Right atrium auricular region (tissue), 2 donors: Measurements from ENCODE around the gene RASGRP2. TPM values are rescaled to one million over a fixed set of nuclear protein-coding genes. Genes with fewer than 3 reads are reported as not detected.

Experiments
- DNase-seq: peaks from one replicate; pipeline ENCODE4 v3.0.0-alpha.2; 2019; ENCODE audit warnings: low spot score
- H3K27ac ChIP-seq, 2 donors: fragments of 200-600 bp; sonication (generic); 1 replicate in 1 of 2; 2 replicates in 1 of 2; pipeline ENCODE4 v1.5.1; 2016 to 2019
- H3K27me3 ChIP-seq, 2 donors: fragments of 200-600 bp; sonication (generic); one replicate each; pipeline versions ENCODE4 v1.5.1 to v1.6.0; 2017 to 2019
- H3K36me3 ChIP-seq: fragments of 200-600 bp; sonication (generic); one replicate; pipeline ENCODE4 v1.5.1; 2016
- H3K4me1 ChIP-seq, 2 donors: fragments of 200-600 bp; sonication (generic); one replicate each; pipeline versions ENCODE4 v1.5.1 to v1.6.0; 2017 to 2019
- H3K4me3 ChIP-seq, 2 donors: fragments of 200-600 bp; sonication (generic); 1 replicate in 1 of 2; 2 replicates in 1 of 2; pipeline ENCODE4 v1.5.1; 2017 to 2019; ENCODE audit warnings: mild to moderate bottlenecking in 1 of 2, moderate library complexity in 1 of 2
- H3K9me3 ChIP-seq, 2 donors: fragments of 200-600 bp; sonication (generic); one replicate each; pipeline ENCODE4 v1.5.1; 2019
- CTCF ChIP-seq, 2 donors: fragments of 200-600 bp; sonication (generic); IDR thresholded peaks; one replicate each; pipeline ENCODE4 v1.5.1; 2019; ENCODE audit warnings: antibody characterized with exemption in 2 of 2
- total RNA-seq, 2 donors: library from RNA; depleted of rRNA; stranded (reverse); fragments of >200 nt; gene quantifications; one replicate each; pipeline ENCODE4 v1.1.0, GENCODE V29; 2016

RASGRP2 gene
- total RNA-seq, 2 donors from 2014 or later: 28.1 to 30.4 TPM

- DNase-seq: no peak
- Histone ChIP-seq H3K4me3 (no peak overlapping the region), H3K9me3 (no peaks in the 10 kb centered on the region), H3K4me1 (no peaks in the 10 kb centered on the region), H3K27ac (no peak overlapping the region), H3K36me3 (no peaks in the 10 kb centered on the region), H3K27me3 (no peaks in the 10 kb centered on the region)
- TF ChIP-seq CTCF (IDR thresholded peaks at IDR 0.05): no peak
Measured at GRCh38 chr11:64735725-64736259, 8.2 kb downstream of the RASGRP2 start.

DNA sequence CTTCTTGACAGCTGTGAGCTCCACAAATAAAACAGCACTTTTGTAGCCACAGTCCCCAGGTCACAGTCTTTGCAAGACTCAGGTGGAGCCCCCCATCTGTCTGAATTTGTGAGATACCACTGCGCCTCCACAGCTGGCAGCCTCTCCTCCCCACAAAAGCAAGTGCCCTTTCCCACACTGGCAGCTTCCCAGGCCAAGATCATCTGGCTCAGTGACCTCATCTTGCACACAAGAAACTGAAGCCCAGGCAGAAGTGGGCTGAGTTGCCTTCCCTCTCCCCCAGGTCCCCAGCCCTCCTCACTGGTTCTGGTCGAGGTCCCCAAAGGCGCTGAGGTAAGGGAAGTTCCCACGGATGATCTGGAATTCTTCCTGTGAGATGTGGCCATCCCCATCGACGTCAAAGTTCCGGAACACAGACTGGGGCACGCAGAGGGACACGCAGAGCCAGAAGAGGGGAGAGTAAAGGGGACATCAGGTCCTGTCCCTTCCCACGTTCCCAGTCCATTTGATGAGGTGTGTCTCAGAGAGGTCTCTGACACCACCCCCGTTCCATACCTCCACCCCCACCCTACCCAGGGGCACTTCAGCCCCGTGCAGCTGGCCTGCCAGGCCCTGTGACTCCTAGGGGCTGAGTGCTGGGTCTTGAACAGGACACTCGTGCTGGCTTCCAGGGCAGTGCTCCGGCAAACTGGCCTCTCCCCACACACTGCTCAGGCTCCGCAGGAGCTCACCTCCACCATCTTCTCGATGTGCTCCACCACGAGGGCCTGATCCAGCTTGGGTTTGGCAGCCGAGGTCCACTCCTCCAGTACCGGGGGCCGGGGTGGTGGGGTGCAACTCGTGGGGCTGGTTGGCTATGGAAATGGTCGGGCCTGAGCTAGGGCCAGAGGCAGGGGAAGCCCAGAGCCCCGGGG, 8.9 kb downstream of the RASGRP2 start:
- no peaks in the 10 kb centered on the region for H3K4me1 ChIP-seq
- H3K9me3 ChIP-seq: no peaks in the 10 kb centered on the region
- DNase-seq: no peak
- no peak for TF ChIP-seq CTCF (IDR thresholded peaks at IDR 0.05)
- H3K27me3 ChIP-seq: no peaks in the 10 kb centered on the region
- no peaks in the 10 kb centered on the region for H3K36me3 ChIP-seq
- H3K4me3 ChIP-seq: no peak overlapping the region
- no peak overlapping the region for H3K27ac ChIP-seq

DNA sequence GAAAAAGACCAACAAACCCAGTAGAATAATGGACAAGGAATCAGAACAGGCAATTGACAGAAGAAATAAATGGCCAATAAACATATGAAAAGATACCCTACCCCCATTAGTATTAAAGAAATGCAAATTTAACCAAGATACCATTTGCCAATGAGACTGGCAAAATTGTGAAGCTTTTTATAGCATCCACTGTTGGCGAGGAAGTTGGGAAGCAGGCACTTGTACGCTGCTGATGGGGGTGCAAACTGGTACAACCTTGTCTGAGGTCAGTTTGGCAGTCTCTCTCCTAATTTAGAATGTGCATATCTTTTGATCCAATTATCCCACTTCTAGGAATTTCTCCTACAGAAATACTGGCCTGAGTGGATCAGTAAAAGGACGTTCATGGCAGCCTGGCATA, 12.3 kb downstream of the RASGRP2 start:
- H3K27me3 ChIP-seq: no peaks in the 10 kb centered on the region
- no peak overlapping the region for H3K4me3 ChIP-seq
- DNase-seq: no peak
- H3K4me1 ChIP-seq: no peaks in the 10 kb centered on the region
- no peaks in the 10 kb centered on the region for H3K36me3 ChIP-seq
- no peak overlapping the region for H3K27ac ChIP-seq
- TF ChIP-seq CTCF (IDR thresholded peaks at IDR 0.05): no peak
- H3K9me3 ChIP-seq: no peaks in the 10 kb centered on the region

- no peak for DNase-seq
- H3K27me3 ChIP-seq: no peaks in the 10 kb centered on the region
Measured at GRCh38 chr11:64729851-64730382, 14.0 kb downstream of the RASGRP2 start.

DNA sequence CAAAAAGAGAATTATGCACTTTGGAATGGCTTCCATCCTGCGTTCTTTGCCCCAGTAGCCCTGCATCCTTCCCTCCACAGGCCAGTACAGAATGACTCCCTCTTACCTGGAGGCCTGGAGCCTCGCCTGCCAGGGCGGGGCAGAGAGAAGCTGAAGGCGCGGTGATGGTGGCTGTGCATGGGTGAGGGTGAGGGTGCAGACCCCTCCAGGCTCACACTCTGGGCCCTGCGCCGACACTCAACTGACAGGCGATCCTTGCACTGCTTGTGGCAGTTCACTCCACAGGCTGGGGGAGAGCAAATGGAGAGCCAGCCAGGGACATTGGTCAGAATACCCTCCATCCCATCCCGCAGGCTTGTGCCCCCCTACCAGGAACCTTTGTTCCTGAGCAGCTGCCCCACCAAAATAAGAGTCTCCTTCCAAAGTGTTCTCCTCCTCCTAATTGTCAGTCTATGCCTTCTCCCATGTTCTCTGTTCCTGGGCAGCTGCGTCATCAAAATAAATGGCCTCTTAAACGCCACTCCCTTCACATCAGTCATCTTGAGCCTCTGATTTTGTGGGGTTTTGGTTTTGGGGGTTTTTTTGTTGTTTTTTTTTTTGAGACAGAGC, 15.1 kb downstream of the RASGRP2 start:
- no peaks in the 10 kb centered on the region for H3K36me3 ChIP-seq
- no peaks in the 10 kb centered on the region for H3K9me3 ChIP-seq
- TF ChIP-seq CTCF (IDR thresholded peaks at IDR 0.05): no peak

More at GRCh38 chr11:64729851-64730382, 14.0 kb downstream of the RASGRP2 start:
- no peak overlapping the region for H3K27ac ChIP-seq
- H3K4me3 ChIP-seq: no peak overlapping the region
- TF ChIP-seq CTCF (IDR thresholded peaks at IDR 0.05): no peak
- no peaks in the 10 kb centered on the region for H3K9me3 ChIP-seq
- no peaks in the 10 kb centered on the region for H3K36me3 ChIP-seq
- no peaks in the 10 kb centered on the region for H3K4me1 ChIP-seq

More for the DNA sequence above, 15.1 kb downstream of the RASGRP2 start:
- peaks cover 0 to under 1% of the 10 kb centered on the region in 2 donors for H3K4me1 ChIP-seq
- H3K27ac ChIP-seq: no peak overlapping the region
- no peaks in the 10 kb centered on the region for H3K27me3 ChIP-seq
- DNase-seq: no peak
- H3K4me3 ChIP-seq: no peak overlapping the region
